Activated CD4-positive, alpha-beta T cell treated with anti-CD3 and anti-CD28 coated beads, Interleukin-2, amount 50 U/mL, for 24 hours (primary cell): ENCODE measurements around the gene COTL1.
"Not testable (repeated sequence)": the region's sequence is repeated elsewhere in the genome, so short reads cannot be mapped to it uniquely, and the experiment has no call there.

ENCODE experiments used
- DNase-seq, 2 donors: peaks; one replicate each; pipeline ENCODE4 v3.0.0-alpha.2; 2020; ENCODE audit warnings: low read depth in 1 of 2, low spot score in 1 of 2

Gene COTL1

DNA sequence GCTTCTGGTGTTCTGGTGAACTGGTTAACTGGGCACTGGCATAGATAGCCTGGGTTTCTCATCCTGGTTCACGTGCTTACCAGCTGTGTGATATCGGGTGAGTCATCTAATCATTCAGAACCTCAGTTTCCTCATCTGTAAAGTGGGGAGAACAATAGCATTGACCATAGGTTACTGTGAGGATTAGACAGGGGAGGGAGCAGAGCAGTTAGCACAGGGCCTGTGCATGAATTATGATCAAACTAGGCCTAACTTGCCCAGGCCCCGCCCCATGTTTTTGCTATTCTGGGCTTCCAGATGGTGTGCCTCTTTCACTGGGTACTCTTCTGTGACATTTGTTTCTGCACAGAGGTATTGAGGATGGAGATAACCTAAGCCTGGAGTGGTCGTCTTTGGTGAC lies 25.8 kb upstream of the COTL1 start:
- no peak for DNase-seq

DNA sequence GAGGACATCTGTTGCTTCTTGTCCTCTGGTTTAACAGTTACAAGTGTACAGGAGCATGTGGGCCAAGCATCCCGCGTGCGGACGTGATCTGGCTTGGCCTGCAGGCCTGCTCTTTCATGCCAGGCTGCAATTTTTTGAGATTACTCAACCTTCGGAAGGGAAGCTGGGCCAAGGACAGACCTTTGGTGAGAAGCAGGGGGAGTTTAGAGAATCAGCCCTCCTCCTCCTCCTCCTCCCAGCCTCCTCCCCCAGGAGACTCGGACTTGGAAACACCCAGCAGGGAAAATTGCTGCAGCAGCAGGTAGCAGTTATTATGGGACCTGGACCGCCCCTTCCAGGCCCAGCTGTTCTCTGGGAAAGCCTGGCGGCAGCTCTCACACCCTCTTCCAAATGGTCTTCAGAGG lies 25.3 kb upstream of the COTL1 start:
- DNase-seq = no peak

DNA sequence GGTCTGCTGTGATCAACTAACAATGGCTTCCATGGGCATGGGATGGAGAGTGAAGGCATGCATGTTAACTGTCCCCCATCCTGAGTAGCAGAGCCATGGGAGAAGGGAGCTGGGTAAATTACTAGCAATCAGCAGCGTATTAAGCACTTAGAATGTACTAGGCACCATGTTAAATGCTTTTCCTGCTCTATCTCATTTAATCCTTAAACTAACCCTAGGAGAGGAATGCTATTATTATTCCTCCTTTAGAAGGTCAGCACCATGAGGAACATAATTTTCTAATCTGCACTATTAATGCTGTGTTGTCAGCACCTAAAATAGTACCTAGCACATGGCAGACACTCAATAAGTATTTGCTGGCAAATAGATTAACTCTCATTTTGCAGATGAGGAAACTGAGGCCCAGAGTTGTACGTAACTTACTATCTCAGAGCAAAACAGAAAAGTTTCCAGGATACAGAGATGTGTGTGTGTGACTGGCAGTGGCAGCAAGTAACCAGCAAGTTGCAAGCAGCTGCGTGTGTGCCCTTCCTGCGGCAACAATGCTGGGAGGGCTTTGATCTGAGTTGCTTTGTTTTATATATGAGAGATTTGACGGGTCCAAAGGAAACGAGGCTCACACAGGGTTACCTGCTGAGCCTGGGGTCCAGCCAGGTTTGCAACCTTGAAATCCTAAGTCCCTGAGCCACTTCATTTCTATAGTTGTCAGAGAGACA lies 23.9 kb upstream of the COTL1 start:
- no peak for DNase-seq

DNA sequence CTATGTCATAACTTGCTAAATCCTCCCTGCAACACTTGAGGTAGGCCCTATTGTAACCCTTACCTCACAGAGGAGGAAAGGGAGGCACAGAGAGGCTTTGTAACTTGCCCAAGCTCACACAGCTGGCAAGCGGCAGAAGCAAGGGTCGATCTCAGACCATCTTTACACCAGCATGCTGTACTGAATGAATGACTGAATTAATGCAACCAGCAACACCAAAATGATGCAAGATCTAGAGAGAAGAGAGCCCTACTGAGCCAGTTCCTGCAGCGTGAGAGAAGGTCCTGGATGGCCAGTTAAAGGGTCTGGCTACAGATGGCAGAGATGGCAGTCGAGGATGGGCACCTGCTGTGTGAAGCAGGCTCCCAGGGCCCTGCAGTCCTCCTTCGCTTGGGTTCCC lies 22.3 kb upstream of the COTL1 start:
- DNase-seq = no peak

DNA sequence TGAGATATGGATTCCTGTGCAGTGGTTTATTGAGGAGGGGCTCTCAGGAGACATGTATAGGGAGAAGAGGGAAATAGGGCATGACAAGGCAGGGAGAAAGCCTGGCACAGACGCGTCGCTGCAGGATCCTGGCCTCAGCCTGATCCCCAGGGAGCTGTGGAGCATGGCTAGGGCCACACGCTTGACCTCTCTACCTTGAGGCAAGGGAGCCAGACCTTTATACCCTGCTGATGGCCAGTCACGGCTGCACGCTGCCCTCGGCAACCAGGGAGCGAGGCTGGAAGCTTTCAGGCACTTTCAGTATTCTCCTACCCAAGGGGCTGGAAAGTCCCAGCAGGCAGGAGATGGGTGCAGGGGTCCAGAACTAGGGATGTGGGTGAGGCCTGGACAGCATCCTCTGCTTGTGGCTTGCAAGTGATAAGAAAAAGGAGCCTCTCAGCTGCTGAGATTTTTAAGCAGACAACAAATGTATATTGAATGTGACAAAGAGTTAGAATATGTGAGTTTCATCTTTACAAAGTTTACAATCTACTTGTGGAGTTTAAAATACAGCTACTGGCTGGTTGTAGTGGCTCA lies 20.4 kb upstream of the COTL1 start:
- no peak for DNase-seq

DNA sequence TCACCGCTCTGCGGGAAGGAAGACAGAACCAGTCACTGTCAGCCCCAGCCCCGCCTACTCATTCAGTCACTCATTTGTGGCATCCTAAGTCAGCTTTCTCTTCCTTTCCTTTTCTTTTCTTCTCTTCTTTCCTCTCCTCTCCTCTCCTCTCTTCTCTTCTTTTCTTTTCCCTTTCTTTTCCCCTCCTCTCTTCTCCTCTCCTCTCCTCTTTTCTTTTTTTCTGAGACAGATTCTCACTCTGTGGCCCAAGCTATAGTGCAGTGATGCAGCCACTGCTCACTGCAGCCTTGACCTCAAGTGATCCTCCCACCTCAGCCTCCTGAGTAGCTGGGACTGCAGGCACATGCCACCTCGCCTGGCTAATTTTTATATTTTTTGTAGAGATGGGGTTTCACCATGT lies 19.8 kb upstream of the COTL1 start:
- no peak for DNase-seq

DNA sequence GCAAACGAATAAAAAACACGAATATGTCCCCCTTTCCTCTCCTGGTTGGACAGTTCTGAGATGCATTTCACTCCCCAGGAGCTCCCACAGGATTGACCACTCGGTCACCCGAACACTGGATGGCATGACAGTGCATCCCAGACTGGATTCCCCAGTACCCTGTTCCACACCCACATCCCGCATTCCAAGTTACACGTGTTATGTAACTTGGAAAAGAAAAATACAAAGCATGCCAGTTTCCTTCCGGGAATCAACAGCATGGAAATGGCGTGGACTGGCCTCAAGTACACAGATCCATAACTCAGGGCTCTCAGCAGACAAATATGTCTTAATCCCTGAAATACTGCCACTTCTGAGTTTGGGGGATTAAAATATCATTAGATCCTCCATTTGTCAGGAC lies 17.8 kb upstream of the COTL1 start:
- DNase-seq = no peak

DNA sequence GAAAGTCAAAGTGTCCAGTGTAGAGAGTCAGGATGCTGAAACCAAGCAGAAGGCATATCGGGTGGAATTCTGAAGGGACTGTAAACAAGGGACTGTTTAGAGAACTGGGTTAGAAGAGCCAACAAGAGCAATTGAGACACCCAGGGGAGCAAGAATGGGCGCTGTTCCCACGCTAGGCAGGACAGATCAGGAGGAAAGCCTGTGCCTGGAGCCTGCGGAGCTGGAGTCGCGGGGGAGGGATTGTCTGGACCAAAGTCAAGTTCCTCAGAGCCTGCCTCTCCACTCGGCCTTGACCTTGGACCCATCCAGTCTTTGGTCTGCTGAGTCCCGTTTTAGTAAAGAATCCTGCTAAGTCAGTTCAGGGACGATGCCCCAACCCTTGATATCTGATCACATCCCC lies 15.7 kb upstream of the COTL1 start:
- no peak for DNase-seq

DNA sequence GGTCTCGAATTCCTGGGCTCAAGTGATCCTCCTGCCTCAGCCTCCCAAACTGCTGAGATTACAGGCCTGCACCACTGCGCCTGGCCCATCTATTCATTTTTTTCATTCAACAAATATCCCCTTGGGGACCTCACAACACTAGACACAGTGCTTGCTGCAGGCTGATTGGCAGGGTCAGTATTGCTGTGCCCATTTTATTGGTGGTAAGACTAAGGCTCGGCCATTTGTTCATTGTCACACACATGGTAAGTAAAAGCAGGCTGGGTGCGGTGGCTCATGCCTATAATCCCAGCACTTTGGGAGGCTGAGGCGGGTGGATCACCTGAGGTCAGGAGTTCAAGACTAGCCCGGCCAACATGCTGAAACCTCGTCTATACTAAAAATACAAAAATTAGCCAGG lies 15.0 kb upstream of the COTL1 start:
- not testable (repeated sequence) for DNase-seq

DNA sequence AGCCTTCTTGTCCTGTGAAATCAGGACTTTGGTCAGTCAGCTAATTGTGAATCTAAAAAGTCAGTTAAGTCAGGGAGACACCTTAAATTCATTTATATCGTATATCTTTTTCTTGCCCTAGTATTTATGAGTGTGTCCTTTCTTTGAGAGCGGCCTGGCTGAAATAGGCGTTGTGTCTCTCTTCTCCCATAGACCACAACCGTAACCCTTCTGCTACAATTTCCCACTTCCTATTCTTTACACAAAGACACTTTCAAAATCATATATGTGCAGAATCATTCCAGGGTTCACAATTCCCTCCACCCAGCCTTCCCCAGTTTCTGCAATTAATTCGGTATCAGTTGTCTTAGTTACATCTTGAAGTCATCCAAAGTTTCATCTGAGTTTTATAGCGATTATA lies 14.0 kb upstream of the COTL1 start:
- no peak for DNase-seq

DNA sequence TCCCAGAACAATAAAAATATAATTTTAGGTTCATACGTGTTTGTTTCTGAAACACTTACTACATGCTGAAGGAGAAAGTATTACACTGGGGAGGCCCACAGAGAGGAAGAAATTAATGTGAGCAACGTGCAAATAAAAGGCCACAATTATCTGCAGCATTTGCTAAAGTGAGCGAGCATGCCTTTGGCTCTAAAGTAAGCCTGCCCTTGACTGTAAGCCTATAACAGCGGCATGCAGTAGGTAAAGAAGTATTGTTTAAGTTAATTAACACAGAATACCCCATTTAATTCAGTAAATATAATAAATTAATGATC lies 13.2 kb upstream of the COTL1 start:
- no peak for DNase-seq

DNA sequence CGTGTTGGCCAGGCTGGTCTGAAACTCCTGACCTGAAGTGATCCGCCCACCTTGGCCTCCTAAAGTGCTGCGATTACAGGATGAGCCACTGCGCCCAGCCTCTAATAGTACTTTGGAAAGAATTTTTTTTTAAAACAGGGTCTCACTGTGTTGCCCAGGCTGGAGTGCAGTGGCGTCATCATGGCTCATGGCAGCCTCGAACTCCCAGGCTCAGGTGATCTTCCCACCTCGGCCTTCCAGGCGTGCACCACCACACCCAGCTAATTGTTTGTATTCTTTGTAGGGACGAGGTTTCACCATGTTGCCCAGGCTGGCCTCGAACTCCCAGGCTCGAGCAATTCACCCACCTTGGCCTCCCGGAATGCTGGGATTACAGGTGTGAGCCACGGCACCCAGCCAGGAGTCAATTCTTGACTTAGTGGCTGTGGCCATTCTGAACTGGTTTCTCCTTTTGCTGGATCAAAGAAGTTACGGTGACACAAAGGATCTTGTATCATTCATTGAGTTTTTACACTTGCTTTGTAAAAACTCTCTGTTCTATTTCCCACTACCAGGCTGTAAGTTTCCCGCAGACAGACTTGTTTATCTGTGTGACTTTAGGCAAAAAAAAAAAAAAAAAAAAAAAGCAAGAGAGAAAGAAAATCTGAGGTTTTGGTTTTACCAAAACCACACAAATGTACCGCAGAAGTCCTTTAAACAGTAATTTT lies 12.7 kb upstream of the COTL1 start:
- no peak for DNase-seq

DNA sequence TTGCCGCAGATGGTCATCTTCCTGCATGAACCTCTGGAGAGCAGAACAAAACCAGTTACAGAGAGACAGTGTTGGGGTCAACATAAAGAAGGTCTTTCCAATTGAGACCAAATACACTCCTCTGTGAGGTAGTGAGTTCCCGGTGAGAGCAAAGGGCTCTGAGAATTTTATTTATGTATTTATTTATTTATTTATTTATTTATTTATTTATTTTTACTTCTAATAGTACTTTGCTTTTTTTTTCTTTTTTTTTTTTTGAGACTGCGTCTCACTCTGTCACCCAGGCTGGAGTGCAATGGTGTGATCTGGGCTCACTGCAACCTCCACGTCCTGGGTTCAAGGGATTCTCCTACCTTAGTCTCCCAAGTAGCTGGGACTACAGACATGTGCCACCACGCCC lies 12.1 kb upstream of the COTL1 start:
- DNase-seq = no peak

DNA sequence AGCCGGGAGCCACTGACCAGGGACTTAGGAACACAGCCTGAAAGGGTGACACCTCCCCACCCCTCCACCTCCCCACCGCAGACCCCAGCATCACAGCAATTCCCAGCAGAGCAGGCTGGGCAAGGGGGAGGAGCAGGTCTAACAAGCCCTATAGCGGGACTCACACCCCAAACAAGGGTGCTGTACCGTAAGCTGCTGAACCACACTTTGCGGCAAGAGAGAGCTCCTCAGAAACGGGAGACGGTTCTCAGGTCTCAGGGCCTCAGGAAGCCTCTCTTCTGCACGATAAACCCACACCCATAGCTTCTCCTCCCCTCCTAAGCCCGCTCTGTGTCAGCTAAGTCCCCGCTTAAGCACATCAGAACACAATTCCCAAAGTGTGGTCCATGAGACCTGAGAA lies 11.7 kb upstream of the COTL1 start:
- DNase-seq = no peak

DNA sequence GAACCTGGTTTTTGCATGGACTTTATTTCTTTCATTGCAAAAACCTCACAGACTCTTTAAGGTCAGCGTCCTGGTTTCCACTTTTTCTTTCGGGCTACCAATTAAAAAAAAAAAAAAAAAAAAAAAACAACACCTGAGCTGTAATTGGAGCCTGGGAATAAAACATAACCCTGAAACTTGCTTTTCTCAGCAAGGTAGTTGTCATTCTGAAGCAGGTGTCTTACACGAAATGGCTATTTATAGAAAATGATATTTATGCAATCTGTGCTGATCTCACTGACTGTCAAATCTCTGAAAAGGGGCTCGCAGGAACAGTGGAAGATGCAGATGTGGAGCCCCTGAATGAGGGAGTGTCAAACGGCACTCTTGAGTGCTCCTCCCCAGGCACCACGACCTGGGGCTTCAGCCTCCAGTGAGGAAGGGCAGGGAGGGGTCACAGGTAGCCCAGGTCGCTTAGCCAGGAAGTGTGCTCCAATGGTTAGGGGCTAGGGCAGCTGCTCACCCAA lies 10.4 kb upstream of the COTL1 start:
- no peak for DNase-seq

DNA sequence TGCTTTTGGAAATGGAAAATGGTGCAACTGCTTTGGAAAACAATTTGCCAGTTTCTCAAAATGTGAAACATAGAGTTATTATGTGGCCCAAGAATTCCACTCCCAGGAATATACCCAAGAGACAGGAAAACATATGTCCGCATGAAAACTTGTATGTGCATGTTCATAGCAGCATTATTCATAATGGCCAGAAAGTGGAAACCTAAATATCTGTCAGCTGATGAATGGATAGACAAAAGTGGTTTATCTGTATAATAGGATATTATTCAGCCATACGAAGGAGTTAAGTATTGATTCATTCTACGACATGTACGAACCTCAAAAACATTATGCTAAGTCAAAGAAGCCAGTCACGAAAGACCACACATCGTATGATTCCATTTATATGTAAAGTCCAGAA lies 7.7 kb upstream of the COTL1 start:
- DNase-seq = no peak

DNA sequence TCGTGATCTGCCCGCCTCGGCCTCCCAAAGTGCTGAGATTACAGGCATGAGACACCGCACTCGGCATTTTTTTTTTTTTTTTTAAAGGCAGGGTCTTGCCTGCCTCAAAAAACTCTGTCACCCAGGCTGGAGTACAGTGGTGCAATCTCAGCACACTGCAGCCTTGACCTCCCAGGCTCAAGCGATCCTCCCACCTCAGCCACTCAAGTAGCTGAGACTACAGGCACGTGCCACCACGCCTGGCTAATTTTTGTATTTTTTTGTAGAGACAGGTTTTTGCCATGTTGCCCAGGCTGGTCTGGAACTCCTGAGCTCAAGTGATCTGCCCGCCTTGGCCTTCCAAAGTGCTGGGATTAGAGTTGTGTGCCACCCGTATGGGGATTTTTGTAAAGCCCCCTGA lies 3.0 kb upstream of the COTL1 start:
- not testable (repeated sequence) for DNase-seq

DNA sequence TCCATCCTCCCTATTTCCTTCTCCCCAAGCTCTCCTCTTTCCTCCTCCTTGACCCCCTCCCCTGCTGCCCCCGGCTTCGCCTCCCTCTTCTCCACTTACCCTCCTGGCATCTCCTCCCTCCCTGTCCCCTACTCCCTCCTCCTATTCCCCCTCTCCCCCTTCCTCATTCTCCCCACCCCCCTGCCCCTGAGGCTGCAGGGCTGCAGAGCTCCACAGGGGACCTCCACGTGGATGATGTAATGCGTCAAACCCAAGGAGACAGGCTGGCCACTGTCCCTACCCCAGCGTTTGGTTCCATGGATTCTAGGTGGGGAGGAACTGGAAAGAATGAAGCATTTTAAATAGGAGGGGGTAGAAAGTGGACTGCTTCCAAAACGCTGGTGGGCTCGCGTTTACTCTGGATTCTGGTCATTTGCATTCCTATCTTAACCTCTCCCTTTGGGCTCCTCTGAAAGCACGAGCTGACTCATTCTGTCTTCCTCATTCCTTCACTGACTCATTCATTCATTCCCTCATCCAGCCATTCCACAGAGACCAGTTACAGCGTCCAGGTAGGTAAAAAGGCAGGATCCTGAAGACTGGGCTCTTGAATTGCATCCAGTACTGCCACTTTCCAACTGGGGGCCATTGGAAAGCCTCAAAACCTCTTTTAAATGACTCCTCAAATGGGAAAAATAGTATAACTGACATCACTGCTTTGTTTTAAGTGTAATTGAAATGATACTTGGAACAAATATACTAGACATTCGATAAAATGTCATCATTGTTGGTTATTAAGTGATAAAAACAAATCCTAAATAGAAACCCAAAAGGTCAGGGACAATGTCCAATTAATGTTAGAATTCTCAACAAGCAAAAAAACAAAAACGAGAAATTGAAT lies 943 bp upstream of the COTL1 start:
- no peak for DNase-seq

DNA sequence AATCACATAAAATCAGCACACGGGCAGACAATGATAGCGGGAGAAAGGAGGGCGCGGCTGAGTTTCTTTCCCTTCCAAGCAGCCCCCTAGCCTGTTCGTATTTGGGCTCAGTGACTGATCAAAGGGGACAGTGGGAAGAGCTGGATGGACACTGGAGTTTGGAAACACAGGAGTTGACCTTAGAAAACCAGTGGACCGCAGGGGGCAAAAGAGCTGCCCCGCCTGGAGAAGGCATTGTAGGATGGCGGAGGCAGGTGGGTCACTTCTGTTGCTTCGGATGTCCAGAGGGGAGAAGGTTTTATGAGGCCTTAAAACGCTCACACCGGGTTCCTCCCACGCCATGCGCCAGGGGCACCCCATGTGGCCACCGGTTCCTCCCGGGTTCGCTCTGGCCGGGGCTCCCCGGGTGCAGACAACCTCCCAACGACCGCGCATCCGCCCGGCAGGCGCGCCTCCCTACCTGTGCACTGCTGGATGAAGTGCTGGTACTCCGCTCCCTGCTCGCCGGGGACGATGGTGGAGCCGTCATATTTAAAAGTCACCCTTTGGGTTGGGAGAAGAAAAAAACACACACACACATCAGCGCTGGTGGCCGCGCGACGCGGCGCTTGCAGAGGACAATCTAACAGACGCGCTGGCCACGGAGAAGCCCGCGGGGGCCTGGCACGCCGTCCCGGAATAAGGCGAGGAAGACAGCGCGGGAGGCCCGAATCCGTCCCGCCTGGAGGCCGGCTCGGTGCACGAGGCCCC lies 662 bp downstream of the COTL1 start:
- no peak for DNase-seq

DNA sequence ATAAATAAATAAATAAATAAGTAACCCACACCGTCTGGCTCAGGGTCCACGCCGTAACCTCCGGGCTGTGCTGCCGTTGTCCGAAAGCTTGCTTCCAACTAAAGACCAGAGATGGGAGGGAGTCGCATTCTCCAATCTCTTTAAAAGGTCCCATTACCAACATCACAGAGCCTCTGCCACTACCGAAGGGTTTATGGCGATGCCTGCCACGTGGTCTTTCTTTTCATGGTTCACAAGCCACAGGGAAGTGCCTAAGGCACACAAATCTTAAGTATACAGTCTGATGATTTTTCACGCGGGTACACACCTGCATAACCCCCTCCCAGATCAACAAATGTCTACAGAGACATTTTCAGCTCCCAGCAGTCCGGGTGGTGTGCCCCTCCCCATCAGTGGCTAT lies 1.4 kb downstream of the COTL1 start:
- DNase-seq = no peak
